GM12878 (cell line): ENCODE results near the gene TEX2.

Experiments
- CHD2 ChIP-seq: IDR thresholded peaks from 2 replicates; pipeline ENCODE4 v1.6.1; 2011; ENCODE audit warnings: low read depth, low read length, improper control_type of control experiment, borderline replicate concordance
- JUND ChIP-seq: IDR thresholded peaks from 2 replicates; pipeline ENCODE4 v1.6.1; 2012; ENCODE audit warnings: low read depth, mild to moderate bottlenecking, low read length, improper control_type of control experiment, moderate library complexity
- MXI1 ChIP-seq: fragments of 150-350 bp; IDR thresholded peaks from 2 replicates; pipeline ENCODE4 v1.6.1; 2011; ENCODE audit warnings: low read depth, mild to moderate bottlenecking, inconsistent platforms, low read length, improper control_type of control experiment
- NBN ChIP-seq: fragments of 450-650 bp; IDR thresholded peaks from 2 replicates; pipeline ENCODE4 v1.6.1; 2016
- PAX5 ChIP-seq: IDR thresholded peaks from 2 replicates; pipeline ENCODE4 v1.6.1; 2011; ENCODE audit warnings: low read depth, low read length, borderline replicate concordance
- POLR2A ChIP-seq: IDR thresholded peaks from 2 replicates; pipeline ENCODE4 v1.6.1; 2011; ENCODE audit warnings: low read depth, mild to moderate bottlenecking, low read length
- POLR2AphosphoS5 ChIP-seq: IDR thresholded peaks from 2 replicates; pipeline ENCODE4 v1.6.1; 2011; ENCODE audit warnings: mild to moderate bottlenecking, low read length, inconsistent platforms
- SIX5 ChIP-seq: IDR thresholded peaks from 2 replicates; pipeline ENCODE4 v1.6.1; 2011; ENCODE audit warnings: mild to moderate bottlenecking, low read depth, low read length, moderate library complexity; ENCODE audit not compliant: severe bottlenecking
- ZNF274 ChIP-seq: IDR thresholded peaks from one replicate; pipeline ENCODE4 v1.8.0; 2011; ENCODE audit not compliant: insufficient read length, insufficient read depth
- TF ChIP-seq, protein P1 (sequence below): fragments of 450-650 bp; IDR thresholded peaks from 2 replicates; pipeline ENCODE4 v1.6.1; 2014; ENCODE audit warnings: mild to moderate bottlenecking

DNA sequence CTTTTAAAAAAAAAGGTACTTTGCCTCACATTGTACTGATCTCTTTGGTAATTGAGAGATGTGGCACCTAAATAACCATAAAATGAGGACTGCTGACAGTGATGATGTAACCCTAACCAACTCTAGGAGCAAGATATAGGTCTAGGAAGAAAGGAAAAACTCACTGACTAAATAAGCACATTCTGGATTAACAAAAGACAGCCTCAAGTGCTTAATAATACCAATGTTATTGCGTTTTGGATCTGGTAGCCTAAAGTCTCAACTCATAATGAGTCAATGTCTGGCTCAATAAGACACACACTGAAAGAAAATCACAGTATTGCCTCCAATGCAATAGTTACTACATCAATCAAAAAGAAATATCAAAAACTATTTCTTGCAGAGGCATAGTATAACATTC, 136.1 kb downstream of the TEX2 start:
- no peak for TF ChIP-seq SIX5
- no peak for TF ChIP-seq MXI1
- TF ChIP-seq CHD2: no peak
- no peak for TF ChIP-seq NBN
- no peak for TF ChIP-seq POLR2A
- no peak for TF ChIP-seq PAX5
- no peak for TF ChIP-seq ZNF274
- TF ChIP-seq, protein P1, sequence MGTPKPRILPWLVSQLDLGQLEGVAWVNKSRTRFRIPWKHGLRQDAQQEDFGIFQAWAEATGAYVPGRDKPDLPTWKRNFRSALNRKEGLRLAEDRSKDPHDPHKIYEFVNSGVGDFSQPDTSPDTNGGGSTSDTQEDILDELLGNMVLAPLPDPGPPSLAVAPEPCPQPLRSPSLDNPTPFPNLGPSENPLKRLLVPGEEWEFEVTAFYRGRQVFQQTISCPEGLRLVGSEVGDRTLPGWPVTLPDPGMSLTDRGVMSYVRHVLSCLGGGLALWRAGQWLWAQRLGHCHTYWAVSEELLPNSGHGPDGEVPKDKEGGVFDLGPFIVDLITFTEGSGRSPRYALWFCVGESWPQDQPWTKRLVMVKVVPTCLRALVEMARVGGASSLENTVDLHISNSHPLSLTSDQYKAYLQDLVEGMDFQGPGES: no peak
- no peak for TF ChIP-seq POLR2AphosphoS5
- no peak for TF ChIP-seq JUND
